ENCODE results near the gene VSNL1.

Gene VSNL1

GRCh38 chr2:17614174-17614930 is 73.9 kb downstream of the VSNL1 start:
- DNase-seq (ENCODE audit: low read depth) = no peak

- DNase-seq (ENCODE audit: low read depth) = no peak
These were observed 74.7 kb downstream of the VSNL1 start for GRCh38 chr2:17615147-17615546.

- no peak for DNase-seq (ENCODE audit: low read depth)
These were observed 75.3 kb downstream of the VSNL1 start for GRCh38 chr2:17615728-17616351.

- no peak for DNase-seq (ENCODE audit: low read depth)
These were observed 75.9 kb downstream of the VSNL1 start for GRCh38 chr2:17616405-17616804.

GRCh38 chr2:17617516-17617915 is 77.0 kb downstream of the VSNL1 start:
- DNase-seq (ENCODE audit: low read depth) = no peak

GRCh38 chr2:17617955-17618354 is 77.5 kb downstream of the VSNL1 start:
- no peak for DNase-seq (ENCODE audit: low read depth)

GRCh38 chr2:17620280-17620679 is 79.8 kb downstream of the VSNL1 start:
- DNase-seq (ENCODE audit: low read depth) = no peak

- no peak for DNase-seq (ENCODE audit: low read depth)
These were observed 80.3 kb downstream of the VSNL1 start for GRCh38 chr2:17620841-17621240.

- DNase-seq (ENCODE audit: low read depth) = no peak
These were observed 81.3 kb downstream of the VSNL1 start for GRCh38 chr2:17621781-17622180.

GRCh38 chr2:17625446-17625845 is 85.0 kb downstream of the VSNL1 start:
- no peak for DNase-seq (ENCODE audit: low read depth)

GRCh38 chr2:17626986-17627385 is 86.5 kb downstream of the VSNL1 start:
- no peak for DNase-seq (ENCODE audit: low read depth)

GRCh38 chr2:17627434-17627833 is 86.9 kb downstream of the VSNL1 start:
- DNase-seq (ENCODE audit: low read depth) = no peak

GRCh38 chr2:17628349-17629261 is 88.1 kb downstream of the VSNL1 start:
- no peak for DNase-seq (ENCODE audit: low read depth)

GRCh38 chr2:17630089-17630488 is 89.6 kb downstream of the VSNL1 start:
- no peak for DNase-seq (ENCODE audit: low read depth)

GRCh38 chr2:17634997-17635396 is 94.5 kb downstream of the VSNL1 start:
- no peak for DNase-seq (ENCODE audit: low read depth)

- no peak for DNase-seq (ENCODE audit: low read depth)
These were observed 95.8 kb downstream of the VSNL1 start for GRCh38 chr2:17636257-17636656.

- DNase-seq (ENCODE audit: low read depth) = no peak
These were observed 96.8 kb downstream of the VSNL1 start for GRCh38 chr2:17637131-17637906.

- no peak for DNase-seq (ENCODE audit: low read depth)
These were observed 97.8 kb downstream of the VSNL1 start for GRCh38 chr2:17638196-17638743.

- DNase-seq (ENCODE audit: low read depth) = no peak
These were observed 99.9 kb downstream of the VSNL1 start for GRCh38 chr2:17640406-17640805.

GRCh38 chr2:17643031-17643615 is 102.6 kb downstream of the VSNL1 start:
- peak; percentile 95 for DNase-seq (ENCODE audit: low read depth)

GRCh38 chr2:17644997-17645720 is 104.7 kb downstream of the VSNL1 start:
- no peak for DNase-seq (ENCODE audit: low read depth)

Data from fibroblast of the conjunctiva (primary cell).